BLaER1 treated with 17β-estradiol and CSF1 and Interleukin-3, amounts not matched to agents 10 nM and 100 nM (cell line): ENCODE measurements around the gene IGFN1.

Experiments
- H3K27ac ChIP-seq, 11 experiments: shearing (Covaris generic); formaldehyde crosslinking; 2 replicates each; pipeline ENCODE4 v1.8.1; 2022
- H3K27me3 ChIP-seq, 11 experiments: shearing (Covaris generic); formaldehyde crosslinking; 2 replicates each; pipeline ENCODE4 v1.8.1; 2022
- H3K36me3 ChIP-seq, 11 experiments: shearing (Covaris generic); formaldehyde crosslinking; 2 replicates each; pipeline ENCODE4 v1.8.1; 2022
- H3K4me1 ChIP-seq, 10 experiments: shearing (Covaris generic); formaldehyde crosslinking; 2 replicates each; pipeline ENCODE4 v1.8.1; 2022
- H3K4me2 ChIP-seq, 11 experiments: shearing (Covaris generic); formaldehyde crosslinking; 2 replicates each; pipeline ENCODE4 v1.8.1; 2022
- H3K4me3 ChIP-seq, 10 experiments: shearing (Covaris generic); formaldehyde crosslinking; 2 replicates each; pipeline ENCODE4 v1.8.1; 2022
- H3K9ac ChIP-seq, 11 experiments: shearing (Covaris generic); formaldehyde crosslinking; 2 replicates each; pipeline ENCODE4 v1.8.1; 2022
- H3K9me3 ChIP-seq, 11 experiments: shearing (Covaris generic); formaldehyde crosslinking; replicated peaks in 1 of 11; 2 replicates each; pipeline ENCODE4 v1.8.1; 2022
- H4K20me1 ChIP-seq, 11 experiments: shearing (Covaris generic); formaldehyde crosslinking; 2 replicates each; pipeline ENCODE4 v1.8.1; 2022
- Cebpa-rat ChIP-seq, 11 experiments: shearing (Covaris generic); IDR thresholded peaks; 2 replicates each; pipeline ENCODE4 v1.8.1; 2022

IGFN1 gene

DNA sequence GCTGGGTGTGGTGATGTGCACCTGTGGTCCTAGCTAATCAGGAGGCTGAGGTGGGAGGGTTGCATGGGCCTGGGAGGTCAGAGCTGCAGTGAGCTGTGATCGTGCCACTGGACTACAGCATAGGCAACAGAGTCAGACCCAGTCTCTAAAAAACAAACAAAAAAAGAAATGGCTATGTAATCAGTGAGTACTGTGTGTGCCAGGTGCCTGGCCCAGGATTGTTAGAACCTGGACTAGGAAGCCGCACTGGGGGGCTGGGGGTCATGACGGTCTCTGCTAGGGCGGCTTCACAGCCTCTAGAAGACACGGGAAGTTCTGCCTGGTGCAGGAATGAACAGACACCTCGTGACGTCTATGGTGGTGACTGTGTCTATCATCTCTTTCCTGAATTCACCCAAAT is 44.8 kb upstream of the IGFN1 start:
- Histone ChIP-seq H3K27me3 (no peaks in the 10 kb centered on the region), H3K36me3 (peaks cover 83 to 96% (median 94%) of the 10 kb centered on the region in 11 experiments), H3K4me2 (no peak overlapping the region), H4K20me1 (peaks cover 0 to 80% (median 27%) of the 10 kb centered on the region in 11 experiments; a peak in 10 of 22 replicates), H3K4me3 (no peak overlapping the region), H3K9me3 (no peaks in the 10 kb centered on the region), H3K27ac (no peak overlapping the region), H3K9ac (no peak overlapping the region), H3K4me1 (peaks cover 5 to 33% (median 24%) of the 10 kb centered on the region in 10 experiments)
- no peak for TF ChIP-seq Cebpa-rat (IDR thresholded peaks at IDR 0.05)

DNA sequence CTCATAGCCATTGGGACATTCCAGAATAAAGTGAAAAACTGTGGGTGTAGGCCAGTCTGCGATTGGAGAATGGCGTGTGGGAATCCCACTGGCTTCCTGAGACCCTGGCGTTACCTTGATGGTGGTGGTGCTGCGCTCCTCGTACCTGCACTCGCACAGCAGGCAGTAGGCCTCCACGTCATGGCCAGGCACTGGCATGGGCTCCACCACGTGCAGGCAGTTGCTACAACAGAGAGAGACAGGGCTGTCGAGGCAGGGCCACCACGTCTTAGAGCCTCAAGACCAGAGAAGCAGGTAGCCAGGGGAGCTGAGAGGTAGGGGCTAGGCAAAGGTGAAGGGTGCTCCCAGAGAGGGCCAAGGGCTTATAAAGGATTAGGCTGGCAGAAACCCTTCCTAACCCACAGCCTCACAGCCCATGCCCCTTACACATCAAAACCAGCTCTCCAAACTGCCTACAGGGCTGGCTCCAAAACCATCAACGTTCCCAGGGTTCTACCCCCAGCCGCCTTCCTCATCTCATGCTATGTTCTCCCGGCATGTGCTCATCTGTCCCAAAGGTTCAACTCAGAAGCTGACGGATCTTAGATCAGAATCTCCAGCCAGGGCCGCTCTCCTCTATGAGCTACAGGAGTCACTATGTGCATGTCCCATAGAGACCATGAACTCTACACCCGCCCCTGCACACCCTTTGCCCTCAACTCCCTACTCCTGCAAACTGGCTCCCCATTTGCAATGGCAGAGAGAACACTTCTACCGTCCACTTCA is 43.8 kb upstream of the IGFN1 start:
- Histone ChIP-seq H3K27ac (no peak overlapping the region), H3K4me2 (no peak overlapping the region), H3K4me3 (no peak overlapping the region), H3K27me3 (no peaks in the 10 kb centered on the region), H3K9ac (no peak overlapping the region), H3K9me3 (no peaks in the 10 kb centered on the region), H4K20me1 (peaks cover 0 to 70% (median 19%) of the 10 kb centered on the region in 11 experiments; a peak in 11 of 22 replicates), H3K4me1 (peaks cover 0 to 23% (median 14%) of the 10 kb centered on the region in 10 experiments; a peak in 15 of 20 replicates), H3K36me3 (peaks cover 92 to 100% (median 99%) of the 10 kb centered on the region in 11 experiments)
- TF ChIP-seq Cebpa-rat (IDR thresholded peaks at IDR 0.05): no peak

DNA sequence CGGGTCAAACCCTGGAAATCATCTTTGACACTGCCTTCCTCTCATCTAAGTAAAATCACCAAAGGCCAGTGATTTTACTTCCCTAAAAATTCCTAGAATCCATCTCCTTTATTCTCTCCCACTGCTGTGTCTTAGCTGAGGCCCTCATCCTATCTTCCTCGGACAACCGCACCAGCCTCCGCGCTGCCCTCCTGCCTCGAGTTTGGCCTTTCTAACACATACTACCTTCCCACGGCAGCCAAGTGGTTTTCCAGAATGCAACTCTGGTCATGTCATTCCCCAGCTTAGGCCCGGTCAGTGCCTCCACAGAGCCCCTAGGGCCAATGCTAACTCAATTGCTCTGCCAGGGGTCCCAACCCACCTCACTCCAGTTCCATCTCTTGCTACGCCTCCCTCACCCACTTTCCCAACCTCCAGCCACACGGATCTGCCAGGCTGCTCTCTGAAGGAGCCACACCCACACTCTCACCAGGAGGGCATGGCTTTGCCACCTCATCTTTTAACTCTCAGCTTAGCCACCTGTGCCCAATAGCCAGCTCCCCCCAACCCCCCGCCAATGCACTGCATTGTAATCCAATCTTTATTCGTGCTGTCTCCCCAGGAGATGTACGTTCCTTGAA is 43.1 kb upstream of the IGFN1 start:
- Histone ChIP-seq H3K36me3 (peaks cover 89 to 100% (median 97%) of the 10 kb centered on the region in 11 experiments), H3K9me3 (no peaks in the 10 kb centered on the region), H3K4me2 (no peak overlapping the region)

DNA sequence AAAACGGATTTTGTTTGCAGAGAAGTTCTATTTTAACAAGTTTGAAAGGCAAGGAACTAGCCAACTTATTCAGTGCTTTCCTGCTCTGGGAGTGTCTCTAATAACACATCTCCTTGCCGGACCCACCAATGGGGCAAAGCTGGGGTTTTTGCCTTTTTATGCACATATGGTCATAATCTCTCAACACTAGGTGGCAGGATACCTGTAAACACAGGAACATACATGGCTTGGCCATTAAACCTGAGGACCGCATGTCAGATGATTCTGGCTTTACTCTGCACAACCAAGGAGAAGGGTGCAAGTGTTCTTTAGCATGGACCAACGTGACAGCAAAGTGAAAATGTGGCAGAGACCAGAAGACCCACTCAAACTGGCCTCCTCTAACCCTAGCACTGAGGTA is 41.2 kb upstream of the IGFN1 start:
- Histone ChIP-seq H3K9me3 (no peaks in the 10 kb centered on the region), H3K36me3 (peaks cover 70 to 81% (median 78%) of the 10 kb centered on the region in 11 experiments), H4K20me1 (peaks cover 0 to 44% (median 16%) of the 10 kb centered on the region in 11 experiments; a peak in 9 of 22 replicates), H3K9ac (no peak overlapping the region), H3K4me3 (no peak overlapping the region), H3K27me3 (no peaks in the 10 kb centered on the region), H3K4me1 (peaks cover 10 to 20% (median 15%) of the 10 kb centered on the region in 10 experiments), H3K4me2 (no peak overlapping the region), H3K27ac (no peak overlapping the region)
- TF ChIP-seq Cebpa-rat (IDR thresholded peaks at IDR 0.05): no peak

More for the DNA sequence above, 43.1 kb upstream of the IGFN1 start:
- peaks cover 0 to 16% (median 9%) of the 10 kb centered on the region in 10 experiments; a peak in 15 of 20 replicates for H3K4me1 ChIP-seq
- H3K27me3 ChIP-seq: no peaks in the 10 kb centered on the region
- TF ChIP-seq Cebpa-rat (IDR thresholded peaks at IDR 0.05): no peak
- H3K4me3 ChIP-seq: no peak overlapping the region
- no peak overlapping the region for H3K27ac ChIP-seq
- no peak overlapping the region for H3K9ac ChIP-seq
- peaks cover 0 to 63% (median 16%) of the 10 kb centered on the region in 11 experiments; a peak in 9 of 22 replicates for H4K20me1 ChIP-seq

DNA sequence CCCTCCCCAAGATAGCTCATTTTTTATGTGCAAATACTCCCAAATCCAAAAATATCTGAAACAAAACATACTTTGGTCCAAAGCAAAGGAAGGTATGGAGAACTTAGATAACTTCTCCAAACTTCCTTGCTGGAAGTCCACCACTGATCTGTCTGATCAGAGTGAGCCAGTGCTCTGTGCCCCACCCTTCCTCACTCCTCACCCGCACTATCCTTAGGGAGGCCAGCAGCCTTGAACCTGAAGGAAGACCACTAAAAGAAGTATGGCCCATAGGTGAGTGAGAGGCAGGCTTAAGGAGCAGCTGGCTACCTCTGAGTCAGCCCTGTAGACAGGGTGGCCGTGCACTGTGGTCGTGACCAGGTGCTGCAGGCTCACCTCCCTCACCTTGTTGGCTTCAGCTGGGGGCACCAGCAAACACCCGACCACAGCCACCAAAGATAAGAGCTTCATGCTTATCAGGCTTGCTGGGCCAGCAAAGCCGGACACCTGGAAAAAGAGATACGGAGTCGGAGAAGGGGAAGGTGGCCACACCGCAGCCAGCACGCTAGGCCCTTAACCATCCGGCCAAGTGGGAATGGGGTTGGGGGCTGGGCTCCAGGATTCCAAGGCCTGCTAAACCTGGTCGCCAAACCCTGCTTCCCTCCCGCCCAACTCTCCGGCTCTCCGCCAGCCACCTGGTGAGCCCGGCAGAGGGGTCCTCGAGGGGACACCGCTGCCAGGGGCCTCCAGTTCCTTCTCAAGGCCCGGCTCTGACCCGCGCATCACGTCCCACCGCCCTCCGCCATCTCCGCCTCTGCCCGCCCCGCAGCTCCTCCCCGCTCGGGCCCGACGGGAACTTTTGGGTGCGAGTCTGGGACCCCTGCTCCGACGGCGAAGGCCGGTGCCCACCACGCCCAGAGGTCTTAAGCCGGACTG is 36.9 kb upstream of the IGFN1 start:
- H4K20me1 ChIP-seq: peaks cover 0 to 10% (median 0%) of the 10 kb centered on the region in 11 experiments; a peak in 5 of 22 replicates
- H3K27ac ChIP-seq: peak overlapping the region; percentile 5 to 90 (median 84); a peak in 21 of 22 replicates
- peak overlapping the region; percentile 65 to 85 (median 82) for H3K4me3 ChIP-seq
- H3K9me3 ChIP-seq: peaks cover 0 to 16% (median 9%) of the 10 kb centered on the region in 11 experiments; a peak in 10 of 22 replicates
- peaks cover 15 to 25% (median 21%) of the 10 kb centered on the region in 10 experiments for H3K4me1 ChIP-seq
- peak overlapping the region; percentile 83 to 99 (median 97) for H3K4me2 ChIP-seq
- H3K36me3 ChIP-seq: peaks cover 27 to 37% (median 35%) of the 10 kb centered on the region in 11 experiments
- no peaks in the 10 kb centered on the region for H3K27me3 ChIP-seq
- TF ChIP-seq Cebpa-rat (IDR thresholded peaks at IDR 0.05): no peak
- H3K9ac ChIP-seq: peak overlapping the region; percentile 74 to 90 (median 85)

DNA sequence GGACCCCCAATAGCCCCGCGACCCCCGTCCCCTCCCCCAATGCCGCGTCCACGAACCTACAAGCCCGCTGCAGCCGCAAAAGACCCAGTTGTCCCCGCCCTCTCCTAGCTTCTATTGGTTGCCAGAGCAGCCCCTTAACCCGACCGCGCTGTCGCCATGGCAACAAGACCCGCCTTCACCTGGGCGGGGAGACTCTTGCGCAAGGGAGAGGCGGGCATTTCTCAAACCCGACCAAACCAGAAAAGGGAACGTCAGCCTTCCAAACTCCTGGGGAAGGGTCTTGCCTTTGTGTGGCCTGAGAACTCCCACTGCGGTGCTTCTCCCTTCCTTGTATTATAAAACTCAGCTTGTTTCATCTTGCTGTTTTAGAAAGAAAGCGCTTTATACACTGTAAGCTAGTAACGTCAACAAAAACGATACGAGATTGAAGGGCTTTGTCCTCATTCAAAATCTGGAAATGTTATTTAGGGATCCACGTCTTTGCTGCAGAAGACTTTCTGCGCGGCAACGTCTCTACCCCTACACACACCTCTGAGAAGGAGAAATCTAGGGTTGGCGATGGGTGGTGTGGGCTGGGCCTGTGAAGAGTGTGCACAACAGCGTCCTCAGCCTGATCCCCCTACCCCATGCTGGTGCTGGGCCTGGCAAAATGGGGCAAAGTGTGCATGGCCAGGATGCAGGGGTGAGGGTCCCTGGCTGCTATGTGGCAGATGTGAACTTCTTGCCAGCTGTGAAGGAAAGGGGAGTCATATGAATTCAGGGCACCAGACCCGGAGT is 36.0 kb upstream of the IGFN1 start, which contains the start of gene TMEM9:
Gene TMEM9 (minus strand): TSS at position 86 of the 777 bp plus-strand sequence. CDS start 551 bp downstream, outside the sequence.
- H3K36me3 ChIP-seq: peaks cover 25 to 29% (median 27%) of the 10 kb centered on the region in 11 experiments; a peak in 21 of 22 replicates
- peaks cover 15 to 25% (median 21%) of the 10 kb centered on the region in 10 experiments for H3K4me1 ChIP-seq
- peak within 1 kb of the TSS; percentile 5 to 90 (median 84); a peak in 21 of 22 replicates for H3K27ac ChIP-seq
- H3K9me3 ChIP-seq: peaks cover 0 to 16% (median 9%) of the 10 kb centered on the region in 11 experiments; a peak in 10 of 22 replicates
- peak within 1 kb of the TSS; percentile 74 to 90 (median 85) for H3K9ac ChIP-seq
- peak within 1 kb of the TSS; percentile 65 to 85 (median 82) for H3K4me3 ChIP-seq
- H4K20me1 ChIP-seq: peaks cover 0 to 4% (median 0%) of the 10 kb centered on the region in 11 experiments; a peak in 2 of 22 replicates
- H3K4me2 ChIP-seq: peak within 1 kb of the TSS; percentile 83 to 99 (median 97)
- no peaks in the 10 kb centered on the region for H3K27me3 ChIP-seq
- peak; percentile 87 to 99 (median 96) for TF ChIP-seq Cebpa-rat (IDR thresholded peaks at IDR 0.05)

DNA sequence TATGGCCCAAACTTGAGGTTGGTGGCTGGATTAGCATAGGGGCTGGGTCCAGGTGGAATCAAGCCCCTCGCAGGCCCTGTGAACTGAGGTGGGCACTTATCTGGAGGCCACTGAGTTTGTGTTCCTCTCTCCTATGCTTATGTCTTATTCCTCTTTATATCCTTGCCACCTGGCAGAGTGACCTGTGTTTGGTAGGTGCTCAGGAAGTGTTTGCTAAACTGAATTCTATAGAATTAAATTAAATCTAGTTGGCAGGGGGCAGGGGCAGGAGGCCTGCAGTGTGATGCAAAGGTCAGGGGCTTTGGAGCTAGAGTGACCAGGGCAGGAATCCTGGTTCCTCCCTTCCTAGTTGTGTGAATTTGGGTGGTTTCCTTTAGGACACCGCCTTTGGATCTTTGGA is 35.3 kb upstream of the IGFN1 start:
- H3K4me1 ChIP-seq: peaks cover 15 to 25% (median 21%) of the 10 kb centered on the region in 10 experiments
- no peak overlapping the region for H3K4me3 ChIP-seq
- no peaks in the 10 kb centered on the region for H3K27me3 ChIP-seq
- H3K4me2 ChIP-seq: no peak overlapping the region
- H3K9me3 ChIP-seq: peaks cover 0 to 16% (median 9%) of the 10 kb centered on the region in 11 experiments; a peak in 10 of 22 replicates
- no peak overlapping the region for H3K27ac ChIP-seq
- H4K20me1 ChIP-seq: no peaks in the 10 kb centered on the region; a peak in 1 of 22 replicates
- peaks cover 17 to 21% (median 19%) of the 10 kb centered on the region in 11 experiments; a peak in 21 of 22 replicates for H3K36me3 ChIP-seq
- TF ChIP-seq Cebpa-rat (IDR thresholded peaks at IDR 0.05): no peak
- H3K9ac ChIP-seq: no peak overlapping the region
